Hepatocyte (in vitro differentiated cells): ENCODE measurements around the gene UGT1A10.

Experiments used
- CTCF ChIP-seq: fragments of 200-600 bp; sonication (generic); IDR thresholded peaks from 2 replicates; pipeline ENCODE4 v1.5.1; 2016; ENCODE audit warnings: antibody characterized with exemption, mild to moderate bottlenecking; ENCODE audit not compliant: poor library complexity
- EZH2 ChIP-seq: fragments of 200-600 bp; sonication (generic); IDR thresholded peaks from 2 replicates; pipeline ENCODE4 v1.6.1; 2016; ENCODE audit warnings: antibody characterized with exemption, mild to moderate bottlenecking, borderline replicate concordance
- EZH2phosphoT487 ChIP-seq: fragments of 200-600 bp; sonication (generic); IDR thresholded peaks from one replicate; pipeline ENCODE4 v1.6.1; 2018; ENCODE audit warnings: antibody characterized with exemption, mild to moderate bottlenecking, low read depth, moderate library complexity; ENCODE audit not compliant: unreplicated experiment, severe bottlenecking

GRCh38 chr2:233817361-233817911 is 181.2 kb downstream of the UGT1A10 start:
- TF ChIP-seq CTCF (no peak), EZH2phosphoT487 (no peak), EZH2 (no peak)
